GM12864 (cell line): ENCODE results near the gene CCL4.
"Not testable (repeated sequence)": the region's sequence is repeated elsewhere in the genome, so short reads cannot be mapped to it uniquely, and the experiment has no call there.

ENCODE experiments used
- DNase-seq: peaks from one replicate; pipeline ENCODE4 v3.0.0-alpha.2; 2011; ENCODE audit warnings: low read depth
- H3K4me3 ChIP-seq: 2 replicates; pipeline ENCODE4 v1.5.1; 2011; ENCODE audit warnings: mild to moderate bottlenecking, low read depth, low read length, control low read depth
- TF ChIP-seq, protein P1 (sequence below): IDR thresholded peaks from 2 replicates; pipeline ENCODE4 v1.5.1; 2011; ENCODE audit warnings: low read depth, mild to moderate bottlenecking, moderate library complexity, low read length, control low read depth, inconsistent platforms; ENCODE audit errors: missing control alignments

Gene CCL4

DNA sequence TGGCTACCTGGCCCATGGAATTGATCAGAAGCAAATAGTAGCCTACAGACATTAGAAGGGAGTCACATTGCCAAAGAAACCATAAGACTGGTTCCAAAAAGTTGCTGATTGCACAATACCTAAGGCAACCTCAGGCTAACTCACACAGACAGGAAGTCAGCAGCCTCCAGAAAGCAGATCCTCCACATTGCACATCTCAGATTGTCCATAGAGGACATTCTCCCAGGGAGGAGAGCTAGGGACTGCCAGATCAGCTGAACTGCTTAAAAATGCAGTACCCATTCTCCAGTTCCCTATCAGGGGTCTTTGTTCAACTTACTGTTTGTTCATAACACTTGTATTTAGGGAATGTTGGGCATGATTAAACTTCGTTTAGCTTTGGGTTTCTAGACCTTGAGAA lies 17.9 kb upstream of the CCL4 start:
- no peak overlapping the region for H3K4me3 ChIP-seq
- no peak for DNase-seq
- TF ChIP-seq, protein P1, sequence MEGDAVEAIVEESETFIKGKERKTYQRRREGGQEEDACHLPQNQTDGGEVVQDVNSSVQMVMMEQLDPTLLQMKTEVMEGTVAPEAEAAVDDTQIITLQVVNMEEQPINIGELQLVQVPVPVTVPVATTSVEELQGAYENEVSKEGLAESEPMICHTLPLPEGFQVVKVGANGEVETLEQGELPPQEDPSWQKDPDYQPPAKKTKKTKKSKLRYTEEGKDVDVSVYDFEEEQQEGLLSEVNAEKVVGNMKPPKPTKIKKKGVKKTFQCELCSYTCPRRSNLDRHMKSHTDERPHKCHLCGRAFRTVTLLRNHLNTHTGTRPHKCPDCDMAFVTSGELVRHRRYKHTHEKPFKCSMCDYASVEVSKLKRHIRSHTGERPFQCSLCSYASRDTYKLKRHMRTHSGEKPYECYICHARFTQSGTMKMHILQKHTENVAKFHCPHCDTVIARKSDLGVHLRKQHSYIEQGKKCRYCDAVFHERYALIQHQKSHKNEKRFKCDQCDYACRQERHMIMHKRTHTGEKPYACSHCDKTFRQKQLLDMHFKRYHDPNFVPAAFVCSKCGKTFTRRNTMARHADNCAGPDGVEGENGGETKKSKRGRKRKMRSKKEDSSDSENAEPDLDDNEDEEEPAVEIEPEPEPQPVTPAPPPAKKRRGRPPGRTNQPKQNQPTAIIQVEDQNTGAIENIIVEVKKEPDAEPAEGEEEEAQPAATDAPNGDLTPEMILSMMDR = no peak

DNA sequence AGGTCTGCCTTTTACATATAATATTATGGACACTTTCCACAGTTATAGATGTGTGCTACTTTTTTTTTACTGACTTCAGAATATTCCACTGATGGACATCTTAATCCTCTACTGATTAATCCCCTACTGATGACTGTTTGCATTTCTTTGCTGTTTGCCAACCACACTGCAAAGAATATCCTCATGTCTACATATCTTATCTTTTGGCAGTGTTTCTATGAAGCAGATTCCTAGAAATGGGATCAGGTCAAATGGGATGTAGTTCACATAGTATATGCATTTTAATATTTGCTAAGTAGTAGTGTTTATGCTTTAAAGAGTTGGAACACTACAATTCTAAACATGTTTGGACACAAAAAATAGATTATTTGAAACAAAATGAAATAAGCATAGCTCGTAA lies 16.8 kb upstream of the CCL4 start:
- H3K4me3 ChIP-seq = no peak overlapping the region
- TF ChIP-seq, protein P1 = no peak
- no peak for DNase-seq

DNA sequence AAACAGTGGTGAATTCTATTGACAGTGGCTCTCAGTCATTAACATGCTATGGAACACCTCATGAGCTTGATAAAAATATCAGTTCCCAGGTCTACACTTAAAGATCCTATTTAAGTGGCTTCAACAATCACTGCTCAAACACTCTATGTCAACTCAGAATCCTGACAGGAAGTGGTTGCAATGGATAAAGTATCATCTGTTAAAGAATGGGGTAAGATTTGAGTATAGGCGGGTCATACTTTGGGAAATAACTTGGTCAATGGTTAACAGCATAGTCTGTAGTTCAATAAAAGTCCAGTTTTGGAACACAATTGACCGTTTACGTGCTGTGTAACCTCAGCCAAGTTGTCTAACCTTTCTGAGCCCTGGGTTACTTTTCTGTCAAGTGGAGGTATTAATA lies 16.2 kb upstream of the CCL4 start:
- not testable (repeated sequence) for DNase-seq, H3K4me3 ChIP-seq

DNA sequence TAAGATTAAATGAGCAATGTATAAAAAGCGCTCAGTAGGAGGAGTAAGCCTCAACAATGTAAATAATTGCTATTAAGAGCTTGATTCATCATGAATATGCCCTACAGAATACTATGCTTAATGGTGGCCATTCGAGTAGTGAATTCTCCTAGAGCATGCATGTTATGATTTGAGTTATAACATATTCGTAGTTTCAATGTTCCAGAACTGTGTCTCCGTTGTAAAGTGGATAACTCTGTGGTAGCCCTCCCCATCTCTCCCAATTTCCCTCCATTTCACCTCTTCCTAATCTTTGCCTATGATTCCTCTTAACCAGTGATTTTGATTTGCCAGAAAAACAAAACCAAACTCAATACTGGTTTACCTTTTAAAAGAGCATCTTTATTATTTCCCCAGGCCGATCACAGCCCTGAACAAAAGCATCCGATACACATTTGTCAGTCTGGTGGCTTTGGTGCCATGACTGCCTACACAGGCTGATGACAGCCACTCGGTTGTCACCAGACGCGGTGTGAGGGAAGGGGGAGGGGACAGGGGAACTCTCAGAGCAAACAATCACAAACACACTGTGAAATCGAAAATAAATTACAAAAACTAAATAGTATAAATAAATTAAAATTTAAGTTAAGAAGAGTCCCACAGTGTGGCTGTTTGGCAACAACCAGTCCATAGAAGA lies 15.6 kb upstream of the CCL4 start:
- H3K4me3 ChIP-seq = peak overlapping the region; percentile 55

DNA sequence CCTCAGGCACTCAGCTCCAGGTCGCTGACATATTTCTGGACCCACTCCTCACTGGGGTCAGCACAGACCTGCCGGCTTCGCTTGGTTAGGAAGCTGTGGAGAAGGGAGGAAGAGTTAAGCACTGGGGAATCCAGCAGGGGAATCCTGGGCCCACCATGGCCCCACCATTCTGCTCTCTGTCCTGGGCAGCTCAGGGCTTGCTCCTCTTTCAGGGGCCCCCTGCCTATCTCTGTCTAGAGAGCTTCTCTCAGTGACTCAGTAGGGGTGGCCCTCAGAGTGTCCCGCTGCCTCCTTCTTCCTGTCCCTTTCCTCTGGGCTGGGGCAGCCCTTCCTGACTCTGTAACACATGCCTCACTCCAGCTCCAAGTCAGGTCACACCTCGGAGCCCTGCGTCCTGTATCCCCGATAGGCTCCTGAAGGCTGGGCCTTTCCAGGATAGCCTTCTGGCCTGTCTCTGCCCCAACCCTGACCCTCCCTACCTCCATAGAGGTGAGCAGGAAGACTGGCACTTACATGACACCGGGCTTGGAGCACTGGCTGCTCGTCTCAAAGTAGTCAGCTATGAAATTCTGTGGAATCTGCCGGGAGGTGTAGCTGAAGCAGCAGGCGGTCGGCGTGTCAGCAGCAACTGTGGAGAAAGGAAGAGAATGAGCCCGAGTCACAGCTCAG lies 14.8 kb upstream of the CCL4 start:
- DNase-seq = no peak
- peak overlapping the region; percentile 55 for H3K4me3 ChIP-seq
- TF ChIP-seq, protein P1 = no peak

More for the DNA sequence above, 15.6 kb upstream of the CCL4 start:
- DNase-seq = not testable (repeated sequence)

DNA sequence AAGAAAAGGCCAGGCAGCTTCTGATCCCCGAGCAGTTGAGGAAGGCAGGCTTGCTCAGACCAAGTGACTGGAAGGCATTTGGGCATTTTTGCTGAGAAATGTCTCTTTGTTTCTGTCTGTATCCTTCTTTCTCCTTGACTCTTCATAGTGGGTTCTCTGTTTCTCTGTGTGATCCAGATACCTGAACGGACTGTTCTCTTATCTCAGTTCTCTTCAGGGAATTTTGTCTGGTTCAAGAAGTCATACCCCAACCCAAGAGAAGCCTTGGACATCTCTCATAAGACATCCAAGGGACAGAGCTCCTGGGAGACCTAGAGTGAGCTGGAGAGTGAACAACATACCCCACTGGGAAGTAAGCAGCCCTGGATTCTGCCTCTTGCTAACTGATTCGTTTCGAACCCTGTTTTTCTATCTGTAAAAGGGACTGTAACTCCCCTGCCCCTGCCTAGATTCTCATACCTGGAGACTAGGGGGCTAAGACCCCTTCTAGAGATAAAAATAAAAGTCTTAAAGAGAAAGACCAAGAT lies 14.2 kb upstream of the CCL4 start:
- TF ChIP-seq, protein P1 = no peak
- H3K4me3 ChIP-seq = peak overlapping the region; percentile 55

DNA sequence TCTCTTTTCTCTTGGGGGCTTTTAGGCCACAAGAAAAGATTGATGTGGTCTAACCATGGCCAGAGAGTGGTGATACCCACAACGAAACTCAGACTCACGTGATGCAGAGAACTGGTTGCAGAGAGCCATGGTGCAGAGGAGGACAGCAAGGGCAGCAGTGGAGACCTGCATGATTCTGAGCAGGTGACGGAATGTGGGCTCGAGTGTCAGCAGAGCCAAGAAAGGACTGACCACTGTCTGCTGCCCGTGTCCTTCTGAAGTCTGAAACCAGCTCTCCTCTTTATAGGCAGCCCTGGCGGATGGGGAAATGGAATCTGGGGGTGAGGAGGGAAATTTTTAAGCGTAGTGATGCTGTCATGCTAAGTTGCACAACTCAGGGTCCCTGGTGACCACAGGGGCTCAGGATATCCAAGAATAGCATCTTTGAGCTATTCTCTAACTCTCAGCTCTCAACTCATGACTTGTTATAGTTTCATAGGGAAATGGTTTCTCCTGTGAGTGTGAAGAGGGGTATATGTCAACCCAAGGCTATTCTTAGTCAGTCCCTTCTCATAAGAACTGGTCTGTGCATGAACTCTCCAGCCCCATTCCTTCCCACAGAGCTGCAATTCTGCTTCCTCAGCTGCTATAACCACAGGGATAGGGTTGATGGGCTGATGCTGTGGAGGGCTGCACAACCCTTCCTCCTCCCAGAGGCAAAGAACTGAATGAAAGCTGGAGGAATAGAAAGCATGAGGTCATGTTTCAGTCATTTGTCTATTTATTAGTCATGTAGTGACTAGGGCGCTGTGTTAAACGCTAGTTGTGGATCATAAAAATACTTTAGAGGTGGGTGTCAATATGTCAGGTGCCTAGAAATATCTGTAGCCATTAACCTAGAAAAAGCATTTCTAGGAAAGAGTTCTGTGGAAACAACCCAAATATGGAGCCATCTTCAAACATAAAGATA lies 13.5 kb upstream of the CCL4 start, which contains the start of gene CCL3:
TSS of gene CCL3 (minus strand) at position 256 of the 949 bp plus-strand sequence. CDS start at position 171, 85 bp downstream.
- H3K4me3 ChIP-seq = peak within 1 kb of the TSS; percentile 55
- TF ChIP-seq, protein P1 = no peak
- DNase-seq = peak; percentile 97

More for the DNA sequence above, 14.2 kb upstream of the CCL4 start:
- no peak for DNase-seq
